Measurements from ENCODE around the gene SPTBN5.

- no peak for TF ChIP-seq CTCF (IDR thresholded peaks at IDR 0.05)
- TF ChIP-seq POLR2AphosphoS5 (IDR thresholded peaks at IDR 0.05; ENCODE audit: insufficient read depth in 1 of 2, low read depth in 1 of 2) = no peak
- TF ChIP-seq POLR2A (IDR thresholded peaks at IDR 0.05) = no peak
These were observed 33.6 kb downstream of the SPTBN5 start for GRCh38 chr15:41860049-41860828.

All from vagina (tissue), 2 donors.